Measurements from ENCODE around the gene PRPF19.

DNA sequence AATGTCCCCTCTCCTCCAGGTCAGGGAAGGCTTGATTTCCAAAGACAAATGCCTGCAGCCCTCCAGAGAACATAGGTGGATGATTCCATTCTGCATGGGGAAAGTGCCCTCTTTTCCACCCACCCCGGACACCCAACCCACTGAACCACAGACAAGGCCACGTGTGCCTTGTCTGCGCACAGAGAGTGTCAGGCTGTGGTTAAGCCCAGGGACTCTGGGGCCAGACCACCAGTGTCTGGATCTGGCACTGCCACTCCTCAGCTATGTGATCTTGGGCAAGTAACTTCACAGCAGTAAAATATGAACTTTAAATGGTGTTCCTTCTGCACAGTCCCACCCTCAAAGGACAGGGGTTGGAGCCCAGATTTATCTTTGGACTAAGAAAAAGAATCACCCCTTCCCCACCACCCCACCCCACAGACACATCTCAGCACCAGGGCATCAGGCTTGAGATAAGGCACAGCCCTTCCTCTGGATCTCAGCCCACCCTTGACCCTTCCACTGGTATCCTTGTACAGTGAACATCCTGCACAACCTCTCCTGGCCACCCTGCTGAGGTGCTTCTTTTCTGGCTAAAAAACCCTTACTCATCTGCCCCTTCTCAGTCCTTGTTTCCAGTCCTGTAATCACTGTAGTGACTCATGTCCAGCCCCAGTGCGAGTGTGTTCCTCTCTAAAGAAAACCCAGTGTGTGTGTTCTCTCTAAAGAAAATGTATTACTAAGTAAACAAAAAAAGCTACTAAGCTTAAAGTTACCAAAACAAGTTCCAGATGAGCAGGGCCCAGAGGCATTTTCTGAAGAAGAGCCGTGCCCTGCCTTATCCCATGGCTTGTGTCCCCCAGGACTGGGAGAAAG is 48.8 kb downstream of the PRPF19 start:
- TF ChIP-seq, protein P1, sequence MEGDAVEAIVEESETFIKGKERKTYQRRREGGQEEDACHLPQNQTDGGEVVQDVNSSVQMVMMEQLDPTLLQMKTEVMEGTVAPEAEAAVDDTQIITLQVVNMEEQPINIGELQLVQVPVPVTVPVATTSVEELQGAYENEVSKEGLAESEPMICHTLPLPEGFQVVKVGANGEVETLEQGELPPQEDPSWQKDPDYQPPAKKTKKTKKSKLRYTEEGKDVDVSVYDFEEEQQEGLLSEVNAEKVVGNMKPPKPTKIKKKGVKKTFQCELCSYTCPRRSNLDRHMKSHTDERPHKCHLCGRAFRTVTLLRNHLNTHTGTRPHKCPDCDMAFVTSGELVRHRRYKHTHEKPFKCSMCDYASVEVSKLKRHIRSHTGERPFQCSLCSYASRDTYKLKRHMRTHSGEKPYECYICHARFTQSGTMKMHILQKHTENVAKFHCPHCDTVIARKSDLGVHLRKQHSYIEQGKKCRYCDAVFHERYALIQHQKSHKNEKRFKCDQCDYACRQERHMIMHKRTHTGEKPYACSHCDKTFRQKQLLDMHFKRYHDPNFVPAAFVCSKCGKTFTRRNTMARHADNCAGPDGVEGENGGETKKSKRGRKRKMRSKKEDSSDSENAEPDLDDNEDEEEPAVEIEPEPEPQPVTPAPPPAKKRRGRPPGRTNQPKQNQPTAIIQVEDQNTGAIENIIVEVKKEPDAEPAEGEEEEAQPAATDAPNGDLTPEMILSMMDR (conservative IDR thresholded peaks at IDR 0.05; ENCODE audit: low read length): no peak
- TF ChIP-seq EZH2phosphoT487 (IDR thresholded peaks at IDR 0.05; ENCODE audit: borderline replicate concordance, low read depth, low read length): no peak

Data from OCI-LY7 (cell line).